Ovary (tissue), 3 donors: ENCODE results near the gene LRRC4.

ENCODE experiments used
- POLR2A ChIP-seq: fragments of 450-650 bp; IDR thresholded peaks from one replicate; pipeline ENCODE4 v1.6.1; 2017; ENCODE audit warnings: antibody characterized with exemption, mild to moderate bottlenecking, moderate library complexity
- TF ChIP-seq, protein P1 (sequence below), 3 donors: fragments of 450-650 bp in 2 of 3; fragments of 200-600 bp in 1 of 3; IDR thresholded peaks; one replicate each; pipeline versions ENCODE4 v1.5.1 to v1.8.0; 2016 to 2022; ENCODE audit warnings: antibody characterized with exemption in 3 of 3, mild to moderate bottlenecking in 1 of 3
- donor health status: DM: no; HTN: no; CAD: no.

GRCh38 chr7:128022631-128023532 is 8.4 kb downstream of the LRRC4 start:
- TF ChIP-seq, protein P1, sequence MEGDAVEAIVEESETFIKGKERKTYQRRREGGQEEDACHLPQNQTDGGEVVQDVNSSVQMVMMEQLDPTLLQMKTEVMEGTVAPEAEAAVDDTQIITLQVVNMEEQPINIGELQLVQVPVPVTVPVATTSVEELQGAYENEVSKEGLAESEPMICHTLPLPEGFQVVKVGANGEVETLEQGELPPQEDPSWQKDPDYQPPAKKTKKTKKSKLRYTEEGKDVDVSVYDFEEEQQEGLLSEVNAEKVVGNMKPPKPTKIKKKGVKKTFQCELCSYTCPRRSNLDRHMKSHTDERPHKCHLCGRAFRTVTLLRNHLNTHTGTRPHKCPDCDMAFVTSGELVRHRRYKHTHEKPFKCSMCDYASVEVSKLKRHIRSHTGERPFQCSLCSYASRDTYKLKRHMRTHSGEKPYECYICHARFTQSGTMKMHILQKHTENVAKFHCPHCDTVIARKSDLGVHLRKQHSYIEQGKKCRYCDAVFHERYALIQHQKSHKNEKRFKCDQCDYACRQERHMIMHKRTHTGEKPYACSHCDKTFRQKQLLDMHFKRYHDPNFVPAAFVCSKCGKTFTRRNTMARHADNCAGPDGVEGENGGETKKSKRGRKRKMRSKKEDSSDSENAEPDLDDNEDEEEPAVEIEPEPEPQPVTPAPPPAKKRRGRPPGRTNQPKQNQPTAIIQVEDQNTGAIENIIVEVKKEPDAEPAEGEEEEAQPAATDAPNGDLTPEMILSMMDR (IDR thresholded peaks at IDR 0.05) = no peak
- no peak for TF ChIP-seq POLR2A
